Measurements from ENCODE around the gene SARM1. TPM values are rescaled to one million over a fixed set of nuclear protein-coding genes. Genes with fewer than 3 reads are reported as not detected.

Gene SARM1
- total and polyA plus RNA-seq, 2 experiments from 2014 or later = 14.5 to 19.5 TPM

DNA sequence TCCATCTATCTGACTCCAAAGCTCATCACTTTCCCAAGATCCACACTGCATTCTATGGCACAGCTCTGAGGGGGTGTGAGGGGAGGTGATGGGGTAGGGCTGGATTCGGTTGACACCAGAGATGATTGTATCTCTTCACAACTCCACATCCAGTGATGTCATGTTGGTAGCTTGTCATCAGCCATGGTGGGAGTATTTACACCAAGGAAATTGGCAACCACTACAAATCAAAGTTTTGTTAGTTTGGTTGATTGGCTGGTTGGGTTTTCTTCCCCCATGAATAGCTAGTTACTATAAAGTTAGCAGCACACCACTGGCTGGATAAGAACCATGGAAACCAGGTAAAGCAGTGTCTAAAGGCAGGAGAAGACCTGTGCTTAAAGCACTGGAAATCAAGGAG, 19.5 kb downstream of the SARM1 start:
- H3K27ac ChIP-seq = no peak overlapping the region
- WGBS (ENCODE audit: low lambda C conversion rate, missing lambda C conversion rate) = 100% methylated on average over 1 of the region's 1 CpG
- H3K36me3 ChIP-seq (replicated peaks; ENCODE audit: insufficient read depth, low read depth) = no peaks in the 10 kb centered on the region
- H3K27me3 ChIP-seq = no peaks in the 10 kb centered on the region
- H3K9me2 ChIP-seq (replicated peaks; ENCODE audit: insufficient read depth) = no peaks in the 10 kb centered on the region
- H3K4me2 ChIP-seq = no peak overlapping the region
- no peaks in the 10 kb centered on the region for H3K79me2 ChIP-seq
- H3K4me1 ChIP-seq (ENCODE audit: insufficient read depth) = peaks cover 11% of the 10 kb centered on the region
- DNase-seq (ENCODE audit: low spot score) = no peak
- no peaks in the 10 kb centered on the region for H3K9me3 ChIP-seq (ENCODE audit: low read depth)
- no peaks in the 10 kb centered on the region for H4K20me1 ChIP-seq (ENCODE audit: insufficient read depth, poor library complexity, severe bottlenecking)
- H2AFZ ChIP-seq = no peak overlapping the region
- TF ChIP-seq EZH2phosphoT487 (IDR thresholded peaks at IDR 0.05; ENCODE audit: low read depth, severe bottlenecking, unreplicated experiment) (no peak), EZH2 (IDR thresholded peaks at IDR 0.05; ENCODE audit: borderline replicate concordance) (no peak)
- TF ChIP-seq, protein P1, sequence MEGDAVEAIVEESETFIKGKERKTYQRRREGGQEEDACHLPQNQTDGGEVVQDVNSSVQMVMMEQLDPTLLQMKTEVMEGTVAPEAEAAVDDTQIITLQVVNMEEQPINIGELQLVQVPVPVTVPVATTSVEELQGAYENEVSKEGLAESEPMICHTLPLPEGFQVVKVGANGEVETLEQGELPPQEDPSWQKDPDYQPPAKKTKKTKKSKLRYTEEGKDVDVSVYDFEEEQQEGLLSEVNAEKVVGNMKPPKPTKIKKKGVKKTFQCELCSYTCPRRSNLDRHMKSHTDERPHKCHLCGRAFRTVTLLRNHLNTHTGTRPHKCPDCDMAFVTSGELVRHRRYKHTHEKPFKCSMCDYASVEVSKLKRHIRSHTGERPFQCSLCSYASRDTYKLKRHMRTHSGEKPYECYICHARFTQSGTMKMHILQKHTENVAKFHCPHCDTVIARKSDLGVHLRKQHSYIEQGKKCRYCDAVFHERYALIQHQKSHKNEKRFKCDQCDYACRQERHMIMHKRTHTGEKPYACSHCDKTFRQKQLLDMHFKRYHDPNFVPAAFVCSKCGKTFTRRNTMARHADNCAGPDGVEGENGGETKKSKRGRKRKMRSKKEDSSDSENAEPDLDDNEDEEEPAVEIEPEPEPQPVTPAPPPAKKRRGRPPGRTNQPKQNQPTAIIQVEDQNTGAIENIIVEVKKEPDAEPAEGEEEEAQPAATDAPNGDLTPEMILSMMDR (IDR thresholded peaks at IDR 0.05; ENCODE audit: poor library complexity) = no peak
- H3K4me3 ChIP-seq = no peak overlapping the region

DNA sequence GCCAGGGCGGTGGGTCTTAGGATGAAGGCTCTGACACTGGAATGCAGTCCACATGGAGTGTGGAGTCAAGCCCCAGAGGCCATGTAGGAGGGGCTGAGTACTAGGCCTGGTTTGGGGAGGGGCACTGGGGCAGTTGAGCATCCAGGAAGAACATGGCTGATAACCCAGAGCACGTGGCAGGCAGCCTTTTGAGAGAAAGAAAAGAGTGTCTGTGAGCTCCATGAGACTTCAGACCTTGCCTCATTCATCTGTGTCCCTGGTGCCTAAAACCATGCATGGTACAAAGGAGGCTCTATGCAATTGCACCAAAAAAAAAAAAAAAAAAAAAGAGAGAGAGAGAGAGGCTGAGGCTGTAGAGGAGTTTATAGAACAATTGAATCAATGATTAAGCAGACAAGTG, 19.9 kb downstream of the SARM1 start:
- Histone ChIP-seq H4K20me1 (ENCODE audit: insufficient read depth, poor library complexity, severe bottlenecking) (no peaks in the 10 kb centered on the region), H3K9me2 (replicated peaks; ENCODE audit: insufficient read depth) (no peaks in the 10 kb centered on the region), H3K36me3 (replicated peaks; ENCODE audit: insufficient read depth, low read depth) (no peaks in the 10 kb centered on the region), H3K4me2 (no peak overlapping the region), H3K4me3 (no peak overlapping the region), H3K4me1 (ENCODE audit: insufficient read depth) (peaks cover 11% of the 10 kb centered on the region), H2AFZ (no peak overlapping the region), H3K27ac (no peak overlapping the region), H3K9me3 (ENCODE audit: low read depth) (no peaks in the 10 kb centered on the region), H3K79me2 (no peaks in the 10 kb centered on the region), H3K27me3 (no peaks in the 10 kb centered on the region)
- TF ChIP-seq EZH2 (IDR thresholded peaks at IDR 0.05; ENCODE audit: borderline replicate concordance) (no peak), EZH2phosphoT487 (IDR thresholded peaks at IDR 0.05; ENCODE audit: low read depth, severe bottlenecking, unreplicated experiment) (no peak)
- TF ChIP-seq, protein P1 (IDR thresholded peaks at IDR 0.05; ENCODE audit: poor library complexity) = no peak
- peak; percentile 3 for DNase-seq (ENCODE audit: low spot score)
- WGBS (ENCODE audit: low lambda C conversion rate, missing lambda C conversion rate) = 45% methylated on average over 2 of the region's 2 CpGs

DNA sequence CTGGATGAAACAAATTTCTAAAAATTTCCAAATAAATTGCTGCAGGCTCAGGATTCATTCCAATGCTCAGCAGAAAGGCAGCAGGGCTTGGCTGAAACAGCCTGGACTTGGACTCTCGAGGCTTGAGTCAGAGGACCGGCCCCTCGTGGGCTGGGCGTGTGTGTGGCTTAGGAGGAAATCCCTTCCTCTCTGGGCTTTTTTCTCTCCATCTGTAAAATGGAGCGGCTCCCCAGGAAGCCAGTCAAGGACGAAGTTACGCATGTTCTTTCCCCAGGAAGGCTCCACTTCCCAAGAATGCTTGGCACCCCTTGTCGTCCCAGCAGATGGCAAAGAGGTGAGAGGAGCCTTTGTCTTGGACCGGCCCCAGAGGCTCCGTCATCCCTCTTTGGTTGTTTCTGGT, 21.0 kb downstream of the SARM1 start:
- TF ChIP-seq EZH2phosphoT487 (IDR thresholded peaks at IDR 0.05; ENCODE audit: low read depth, severe bottlenecking, unreplicated experiment) = no peak
- TF ChIP-seq, protein P1 (IDR thresholded peaks at IDR 0.05; ENCODE audit: poor library complexity) = no peak
- TF ChIP-seq EZH2 (IDR thresholded peaks at IDR 0.05; ENCODE audit: borderline replicate concordance) = no peak
- H3K27ac ChIP-seq = no peak overlapping the region
- H3K4me1 ChIP-seq (ENCODE audit: insufficient read depth) = peaks cover 11% of the 10 kb centered on the region
- DNase-seq (ENCODE audit: low spot score) = no peak
- no peaks in the 10 kb centered on the region for H3K79me2 ChIP-seq
- no peak overlapping the region for H3K4me3 ChIP-seq
- WGBS (ENCODE audit: low lambda C conversion rate, missing lambda C conversion rate) = 81% methylated on average over 10 of the region's 10 CpGs
- H2AFZ ChIP-seq = no peak overlapping the region
- H3K4me2 ChIP-seq = no peak overlapping the region
- H3K9me2 ChIP-seq (replicated peaks; ENCODE audit: insufficient read depth) = no peaks in the 10 kb centered on the region
- H3K36me3 ChIP-seq (replicated peaks; ENCODE audit: insufficient read depth, low read depth) = no peaks in the 10 kb centered on the region
- no peaks in the 10 kb centered on the region for H3K27me3 ChIP-seq
- H4K20me1 ChIP-seq (ENCODE audit: insufficient read depth, poor library complexity, severe bottlenecking) = no peaks in the 10 kb centered on the region
- H3K9me3 ChIP-seq (ENCODE audit: low read depth) = no peaks in the 10 kb centered on the region
